LNCaP clone FGC (cell line): ENCODE data around the gene CCDC57.

Source experiments
- DNase-seq: peaks from one replicate; pipeline ENCODE4 v3.0.0-alpha.2; 2011; ENCODE audit warnings: low read depth
- H3K4me3 ChIP-seq: 2 replicates; pipeline ENCODE4 v1.5.1; 2011; ENCODE audit warnings: mild to moderate bottlenecking, low read depth, low read length, control low read depth
- CTCF ChIP-seq: IDR thresholded peaks from 2 replicates; pipeline ENCODE4 v1.5.1; 2012; ENCODE audit warnings: mild to moderate bottlenecking; ENCODE audit not compliant: control insufficient read depth, insufficient read depth; ENCODE audit errors: extremely low read depth

The CCDC57 gene

GRCh38 chr17:82084373-82085030 lies 128.1 kb downstream of the CCDC57 start:
- DNase-seq, result no peak
- H3K4me3 ChIP-seq, result no peak overlapping the region
- no peak for TF ChIP-seq CTCF

- no peak for TF ChIP-seq CTCF
- H3K4me3 ChIP-seq, result no peak overlapping the region
Measured at GRCh38 chr17:82083533-82084359, 128.9 kb downstream of the CCDC57 start.

GRCh38 chr17:82083009-82083408 lies 129.6 kb downstream of the CCDC57 start:
- no peak overlapping the region for H3K4me3 ChIP-seq
- no peak for TF ChIP-seq CTCF
- no peak for DNase-seq

More at GRCh38 chr17:82083533-82084359, 128.9 kb downstream of the CCDC57 start:
- no peak for DNase-seq

- TF ChIP-seq CTCF, result no peak
- no peak for DNase-seq
- no peak overlapping the region for H3K4me3 ChIP-seq
Measured at GRCh38 chr17:82082456-82082855, 130.2 kb downstream of the CCDC57 start.

- no peak overlapping the region for H3K4me3 ChIP-seq
- TF ChIP-seq CTCF, result no peak
Measured at GRCh38 chr17:82081966-82082365, 130.7 kb downstream of the CCDC57 start.

GRCh38 chr17:82081546-82081945 lies 131.1 kb downstream of the CCDC57 start:
- H3K4me3 ChIP-seq, result no peak overlapping the region
- no peak for DNase-seq
- no peak for TF ChIP-seq CTCF

More at GRCh38 chr17:82081966-82082365, 130.7 kb downstream of the CCDC57 start:
- DNase-seq, result no peak
